ENCODE results near the gene KRTAP12-1. TPM values are rescaled to one million over a fixed set of nuclear protein-coding genes. Genes with fewer than 3 reads are reported as not detected.

KRTAP12-1 gene
- not detected for total RNA-seq (2021; fragmentation: NEBNext Ultra II Directional; extraction: Animal tissue kit (Norgen Biotek cat#: 25700))
- long read RNA-seq = 0 reads

GRCh38 chr21:44681861-44682579 lies at the start of gene KRTAP12-1:
TSS of gene KRTAP12-1 (minus strand) at chr21:44682163. CDS start at chr21:44682123, 40 bp downstream.
- no peaks in the 10 kb centered on the region for H3K9me3 Mint-ChIP-seq
- no peak for DNase-seq
- H3K4me1 Mint-ChIP-seq (ENCODE audit: low read depth) = no peaks in the 10 kb centered on the region
- H3K27me3 Mint-ChIP-seq (ENCODE audit: insufficient read depth) = peaks cover 50% of the 10 kb centered on the region
- H3K4me3 Mint-ChIP-seq = no peak within 1 kb of the TSS
- TF ChIP-seq CTCF (IDR thresholded peaks at IDR 0.05) = no peak
- H3K36me3 Mint-ChIP-seq (ENCODE audit: low read depth) = no peaks in the 10 kb centered on the region
- no peak within 1 kb of the TSS for H3K27ac Mint-ChIP-seq

GRCh38 chr21:44730951-44731579 lies 49.1 kb upstream of the KRTAP12-1 start:
- Mint-ChIP-seq H3K9me3 (no peaks in the 10 kb centered on the region), H3K27me3 (ENCODE audit: insufficient read depth) (peaks cover 52% of the 10 kb centered on the region), H3K4me3 (no peak overlapping the region), H3K4me1 (ENCODE audit: low read depth) (no peaks in the 10 kb centered on the region; the same call in 1 of the 2 replicates), H3K36me3 (ENCODE audit: low read depth) (no peaks in the 10 kb centered on the region), H3K27ac (no peak overlapping the region)
- no peak for DNase-seq
- no peak for TF ChIP-seq CTCF (IDR thresholded peaks at IDR 0.05)

- Mint-ChIP-seq H3K4me3 (no peak overlapping the region), H3K27ac (no peak overlapping the region), H3K27me3 (ENCODE audit: insufficient read depth) (peaks cover 53% of the 10 kb centered on the region), H3K9me3 (no peaks in the 10 kb centered on the region), H3K36me3 (ENCODE audit: low read depth) (no peaks in the 10 kb centered on the region), H3K4me1 (ENCODE audit: low read depth) (no peaks in the 10 kb centered on the region; the same call in 1 of the 2 replicates)
- TF ChIP-seq CTCF (IDR thresholded peaks at IDR 0.05) = no peak
- no peak for DNase-seq
Observed at GRCh38 chr21:44730028-44730395, 48.0 kb upstream of the KRTAP12-1 start.

- H3K27me3 Mint-ChIP-seq (ENCODE audit: insufficient read depth) = peaks cover 55% of the 10 kb centered on the region
Observed at GRCh38 chr21:44729336-44730027, 47.5 kb upstream of the KRTAP12-1 start.

More at GRCh38 chr21:44729336-44730027, 47.5 kb upstream of the KRTAP12-1 start:
- H3K36me3 Mint-ChIP-seq (ENCODE audit: low read depth) = no peaks in the 10 kb centered on the region
- no peak overlapping the region for H3K4me3 Mint-ChIP-seq
- H3K4me1 Mint-ChIP-seq (ENCODE audit: low read depth) = no peaks in the 10 kb centered on the region; the same call in 1 of the 2 replicates
- no peak for TF ChIP-seq CTCF (IDR thresholded peaks at IDR 0.05)
- no peak for DNase-seq
- no peak overlapping the region for H3K27ac Mint-ChIP-seq
- no peaks in the 10 kb centered on the region for H3K9me3 Mint-ChIP-seq

Data from HFFc6 (cell line).